ENCODE data around the gene ADGRV1. TPM values are rescaled to one million over a fixed set of nuclear protein-coding genes. Genes with fewer than 3 reads are reported as not detected.

The ADGRV1 gene
- total and polyA plus RNA-seq, 3 donors from 2014 or later: 10.8 to 18.0 (median 12.6) TPM

DNA sequence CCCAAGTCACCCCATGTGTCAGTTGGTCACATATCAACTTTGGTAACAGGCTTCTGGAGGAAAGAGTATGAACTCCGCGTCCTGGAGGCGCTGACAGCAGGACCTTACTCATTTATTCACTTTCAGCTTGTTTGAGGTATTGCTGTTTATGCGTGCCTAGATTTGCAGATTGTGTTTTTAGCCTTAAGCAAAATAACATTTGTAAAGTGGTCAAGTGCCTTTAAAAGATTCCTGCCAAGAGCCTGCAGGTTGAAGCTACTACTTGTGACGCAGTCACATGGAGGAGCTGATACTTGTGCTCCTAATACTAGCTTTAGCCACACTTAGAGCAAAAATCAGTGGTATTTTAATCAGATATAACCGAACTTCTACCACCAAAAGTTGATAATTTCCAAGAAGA lies 351.3 kb downstream of the ADGRV1 start:
- intact Hi-C loops (cut with DNase I; ENCODE audit: low total_unique reads): no loop called here
- DNase-seq: no peak
- 89 to 92% methylated on average over 6 of the region's 6 CpGs for WGBS, 2 donors

DNA sequence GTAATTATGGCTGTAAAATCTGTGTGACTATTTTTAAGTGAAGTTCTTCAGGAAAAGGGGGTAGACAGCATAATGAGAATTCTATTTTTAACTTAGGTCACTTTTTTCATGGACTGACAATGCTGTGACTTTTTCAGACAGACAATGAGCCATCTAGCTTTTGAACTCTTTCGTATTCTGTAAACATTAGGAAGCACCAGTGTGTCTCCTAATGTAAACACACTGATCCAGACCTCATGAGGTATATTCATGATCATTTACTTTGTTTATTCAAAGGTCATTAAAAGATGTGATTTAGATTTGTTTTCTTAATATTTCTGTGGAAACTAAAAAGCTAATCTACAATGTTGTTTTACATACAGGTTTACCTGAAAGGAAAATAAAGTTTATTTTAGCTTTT lies 352.6 kb downstream of the ADGRV1 start:
- Histone ChIP-seq H3K36me3 (ENCODE audit: low read depth, missing control alignments) (no peaks in the 10 kb centered on the region), H3K4me1 (no peaks in the 10 kb centered on the region), H3K9me3 (no peaks in the 10 kb centered on the region), H3K4me3 (no peak overlapping the region), H3K27me3 (no peaks in the 10 kb centered on the region), H3K27ac (no peak overlapping the region)
- whole genome bisulfite sequencing, 2 donors: 48 to 79% methylated on average over 1 of the region's 1 CpG
- TF ChIP-seq POLR2A (IDR thresholded peaks at IDR 0.05): no peak
- TF ChIP-seq, protein P1, sequence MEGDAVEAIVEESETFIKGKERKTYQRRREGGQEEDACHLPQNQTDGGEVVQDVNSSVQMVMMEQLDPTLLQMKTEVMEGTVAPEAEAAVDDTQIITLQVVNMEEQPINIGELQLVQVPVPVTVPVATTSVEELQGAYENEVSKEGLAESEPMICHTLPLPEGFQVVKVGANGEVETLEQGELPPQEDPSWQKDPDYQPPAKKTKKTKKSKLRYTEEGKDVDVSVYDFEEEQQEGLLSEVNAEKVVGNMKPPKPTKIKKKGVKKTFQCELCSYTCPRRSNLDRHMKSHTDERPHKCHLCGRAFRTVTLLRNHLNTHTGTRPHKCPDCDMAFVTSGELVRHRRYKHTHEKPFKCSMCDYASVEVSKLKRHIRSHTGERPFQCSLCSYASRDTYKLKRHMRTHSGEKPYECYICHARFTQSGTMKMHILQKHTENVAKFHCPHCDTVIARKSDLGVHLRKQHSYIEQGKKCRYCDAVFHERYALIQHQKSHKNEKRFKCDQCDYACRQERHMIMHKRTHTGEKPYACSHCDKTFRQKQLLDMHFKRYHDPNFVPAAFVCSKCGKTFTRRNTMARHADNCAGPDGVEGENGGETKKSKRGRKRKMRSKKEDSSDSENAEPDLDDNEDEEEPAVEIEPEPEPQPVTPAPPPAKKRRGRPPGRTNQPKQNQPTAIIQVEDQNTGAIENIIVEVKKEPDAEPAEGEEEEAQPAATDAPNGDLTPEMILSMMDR (IDR thresholded peaks at IDR 0.05): no peak
- DNase-seq: no peak
- intact Hi-C loops (cut with DNase I; ENCODE audit: low total_unique reads): no loop called here

More for the DNA sequence above, 351.3 kb downstream of the ADGRV1 start:
- H3K9me3 ChIP-seq: no peaks in the 10 kb centered on the region
- TF ChIP-seq, protein P1 (IDR thresholded peaks at IDR 0.05): no peak
- TF ChIP-seq POLR2A (IDR thresholded peaks at IDR 0.05): no peak
- H3K36me3 ChIP-seq (ENCODE audit: low read depth, missing control alignments): no peaks in the 10 kb centered on the region
- no peaks in the 10 kb centered on the region for H3K27me3 ChIP-seq
- H3K4me1 ChIP-seq: no peaks in the 10 kb centered on the region
- H3K4me3 ChIP-seq: no peak overlapping the region
- H3K27ac ChIP-seq: no peak overlapping the region

DNA sequence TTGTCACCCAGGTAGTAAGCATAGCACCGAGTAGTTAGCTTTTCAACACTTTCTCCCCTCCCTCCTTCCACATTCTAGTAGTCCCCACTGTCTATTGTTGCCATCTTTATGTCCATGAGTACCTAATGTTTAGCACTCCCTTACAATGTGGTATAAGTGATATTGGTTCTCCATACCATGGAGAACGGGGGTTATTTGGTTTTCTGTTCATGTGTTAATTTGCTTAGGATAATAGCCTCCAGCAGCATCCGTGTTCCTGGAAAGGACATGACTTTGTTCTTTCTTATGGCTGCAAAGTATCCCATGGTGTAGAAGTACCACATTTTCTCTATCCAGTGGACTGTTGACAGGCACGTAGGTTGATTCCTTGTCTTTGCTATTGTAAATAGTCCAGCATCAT lies 353.9 kb downstream of the ADGRV1 start:
- no peaks in the 10 kb centered on the region for H3K4me1 ChIP-seq
- no peaks in the 10 kb centered on the region for H3K36me3 ChIP-seq (ENCODE audit: low read depth, missing control alignments)
- H3K9me3 ChIP-seq: no peaks in the 10 kb centered on the region
- intact Hi-C loops (cut with DNase I; ENCODE audit: low total_unique reads): no loop called here
- TF ChIP-seq POLR2A (IDR thresholded peaks at IDR 0.05): no peak
- TF ChIP-seq, protein P1 (IDR thresholded peaks at IDR 0.05): no peak
- 93 to 96% methylated on average over 4 of the region's 4 CpGs for WGBS, 2 donors
- H3K27ac ChIP-seq: no peak overlapping the region
- H3K4me3 ChIP-seq: no peak overlapping the region
- H3K27me3 ChIP-seq: no peaks in the 10 kb centered on the region
- no peak for DNase-seq

DNA sequence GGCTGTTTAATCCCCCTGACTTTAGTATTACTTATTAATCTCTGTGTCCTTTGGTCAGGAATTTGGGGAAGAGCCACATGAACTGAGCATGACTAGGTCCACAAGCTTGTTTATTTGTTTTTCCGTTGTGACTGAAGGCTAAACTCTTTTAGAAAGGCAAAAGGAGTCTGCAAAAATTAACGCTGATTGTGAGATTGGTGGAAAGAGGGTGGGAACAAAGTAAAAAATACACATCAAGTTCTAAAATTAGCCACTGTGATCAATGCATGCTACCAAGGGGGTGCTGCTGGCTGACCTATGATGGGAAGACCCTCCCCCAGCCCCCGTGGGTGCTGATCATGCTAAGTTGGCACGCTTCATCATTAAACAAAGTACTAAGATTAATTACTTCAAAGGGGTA lies 356.8 kb downstream of the ADGRV1 start:
- 70 to 79% methylated on average over 4 of the region's 4 CpGs for WGBS, 2 donors
- Histone ChIP-seq H3K4me1 (no peaks in the 10 kb centered on the region), H3K27ac (no peak overlapping the region), H3K27me3 (no peaks in the 10 kb centered on the region), H3K9me3 (no peaks in the 10 kb centered on the region), H3K36me3 (ENCODE audit: low read depth, missing control alignments) (no peaks in the 10 kb centered on the region), H3K4me3 (no peak overlapping the region)
- no peak for DNase-seq
- TF ChIP-seq, protein P1 (IDR thresholded peaks at IDR 0.05): no peak
- no peak for TF ChIP-seq POLR2A (IDR thresholded peaks at IDR 0.05)
- intact Hi-C loops (cut with DNase I; ENCODE audit: low total_unique reads): no loop called here

DNA sequence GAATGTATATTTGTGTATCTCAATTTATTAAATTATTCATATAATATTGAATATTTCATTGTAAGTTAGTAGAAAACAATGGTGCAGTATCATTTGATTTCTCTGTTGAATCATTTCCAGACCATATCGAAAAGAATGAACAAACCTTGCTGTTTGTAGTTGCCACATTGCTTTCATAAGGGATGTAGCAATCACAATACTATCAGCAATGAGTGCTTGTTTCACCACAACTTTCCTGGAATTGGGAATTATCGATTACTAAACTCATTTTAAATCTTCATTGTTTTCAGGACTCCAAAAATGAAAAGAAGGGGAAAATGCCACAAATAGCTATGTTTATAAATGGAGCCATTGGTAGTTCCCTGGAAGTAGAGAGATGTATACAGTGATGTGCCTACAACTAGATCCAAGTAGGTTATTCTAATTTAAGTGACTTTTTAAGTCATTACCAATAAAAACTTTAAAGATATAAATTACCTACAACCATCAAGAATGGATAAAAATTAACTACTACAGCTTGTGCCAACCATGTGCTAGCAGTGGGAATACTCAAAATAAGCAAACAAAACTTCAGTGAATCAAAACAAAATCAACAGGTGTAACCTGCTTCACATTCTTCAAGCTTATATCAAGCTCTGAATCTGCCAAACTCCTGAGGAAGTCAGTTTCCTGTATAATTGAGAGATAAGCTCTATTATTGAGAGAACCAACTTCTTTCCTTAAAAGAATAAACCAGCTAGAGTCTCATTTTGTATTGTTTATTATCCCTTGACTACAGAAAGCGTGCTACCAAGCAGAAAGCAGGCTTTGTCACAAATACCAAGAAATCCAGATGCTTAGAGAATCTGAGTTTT lies 358.6 kb downstream of the ADGRV1 start:
- DNase-seq: no peak
- H3K4me1 ChIP-seq: no peaks in the 10 kb centered on the region
- H3K27ac ChIP-seq: no peak overlapping the region
- TF ChIP-seq, protein P1 (IDR thresholded peaks at IDR 0.05): no peak
- TF ChIP-seq POLR2A (IDR thresholded peaks at IDR 0.05): no peak
- no peaks in the 10 kb centered on the region for H3K27me3 ChIP-seq
- H3K4me3 ChIP-seq: no peak overlapping the region
- 49 to 80% methylated on average over 3 of the region's 3 CpGs for WGBS, 2 donors
- intact Hi-C loops (cut with DNase I; ENCODE audit: low total_unique reads): no loop called here
- H3K36me3 ChIP-seq (ENCODE audit: low read depth, missing control alignments): no peaks in the 10 kb centered on the region
- no peaks in the 10 kb centered on the region for H3K9me3 ChIP-seq
